Loucy (cell line): ENCODE data around the gene OTUB2.

Experiments used
- H2AFZ ChIP-seq: fragments of 200-600 bp; sonication (generic); 2 replicates; pipeline ENCODE4 v1.6.0; 2016; ENCODE audit warnings: antibody characterized with exemption, mild to moderate bottlenecking, low read length, moderate library complexity
- H3F3A ChIP-seq: fragments of 200-600 bp; 2 replicates; pipeline ENCODE4 v1.6.0; 2016; ENCODE audit warnings: antibody characterized with exemption, low read depth, mild to moderate bottlenecking
- H3K27me3 ChIP-seq: fragments of 200-600 bp; sonication (generic); 2 replicates; pipeline ENCODE4 v1.6.1; 2014; ENCODE audit warnings: low read length, mild to moderate bottlenecking; ENCODE audit not compliant: insufficient read depth, poor library complexity, severe bottlenecking
- H3K36me3 ChIP-seq: fragments of 200-600 bp; sonication (generic); 2 replicates; pipeline ENCODE4 v1.6.1; 2016; ENCODE audit warnings: low read length; ENCODE audit not compliant: insufficient read depth
- H3K4me1 ChIP-seq: fragments of 200-600 bp; sonication (generic); 2 replicates; pipeline ENCODE4 v1.5.1; 2014; ENCODE audit warnings: low read length, mild to moderate bottlenecking; ENCODE audit not compliant: insufficient read depth, poor library complexity, severe bottlenecking
- H3K4me2 ChIP-seq: fragments of 200-600 bp; sonication (generic); 2 replicates; pipeline ENCODE4 v1.6.0; 2014; ENCODE audit warnings: antibody characterized with exemption, low read length, low read depth, mild to moderate bottlenecking; ENCODE audit not compliant: poor library complexity, severe bottlenecking
- H3K4me3 ChIP-seq: fragments of 200-600 bp; sonication (generic); 2 replicates; pipeline ENCODE4 v1.5.1; 2014; ENCODE audit warnings: low read length, mild to moderate bottlenecking, mixed read lengths; ENCODE audit not compliant: poor library complexity, severe bottlenecking
- H3K79me2 ChIP-seq: fragments of 200-600 bp; sonication (generic); 2 replicates; pipeline ENCODE4 v1.6.1; 2014; ENCODE audit warnings: low read length; ENCODE audit not compliant: insufficient read depth
- H3K9ac ChIP-seq: fragments of 200-600 bp; sonication (generic); 2 replicates; pipeline ENCODE4 v1.6.0; 2014; ENCODE audit warnings: mild to moderate bottlenecking, low read depth, low read length, moderate library complexity; ENCODE audit not compliant: poor library complexity, severe bottlenecking
- H3K9me2 ChIP-seq: fragments of 200-600 bp; sonication (generic); replicated peaks from 2 replicates; pipeline ENCODE4 v1.6.1; 2016; ENCODE audit warnings: low read depth, low read length, mixed read lengths
- H3K9me3 ChIP-seq: fragments of 200-600 bp; sonication (generic); 2 replicates; pipeline ENCODE4 v1.6.1; 2014; ENCODE audit warnings: mild to moderate bottlenecking, antibody characterized with exemption, low read length, low read depth; ENCODE audit not compliant: insufficient read depth
- H4K20me1 ChIP-seq: fragments of 200-600 bp; sonication (generic); 2 replicates; pipeline ENCODE4 v1.6.0; 2014; ENCODE audit warnings: antibody characterized with exemption, low read length, mild to moderate bottlenecking; ENCODE audit not compliant: insufficient read depth, poor library complexity, severe bottlenecking
- CTCF ChIP-seq: fragments of 200-600 bp; sonication (generic); conservative IDR thresholded peaks from 2 replicates; pipeline ENCODE4 v1.5.1; 2014; ENCODE audit warnings: mild to moderate bottlenecking, antibody characterized with exemption, low read length
- EZH2phosphoT487 ChIP-seq: fragments of 200-600 bp; IDR thresholded peaks from 2 replicates; pipeline ENCODE4 v1.6.1; 2018; ENCODE audit warnings: antibody characterized with exemption, mild to moderate bottlenecking, moderate library complexity, borderline replicate concordance

Gene OTUB2

DNA sequence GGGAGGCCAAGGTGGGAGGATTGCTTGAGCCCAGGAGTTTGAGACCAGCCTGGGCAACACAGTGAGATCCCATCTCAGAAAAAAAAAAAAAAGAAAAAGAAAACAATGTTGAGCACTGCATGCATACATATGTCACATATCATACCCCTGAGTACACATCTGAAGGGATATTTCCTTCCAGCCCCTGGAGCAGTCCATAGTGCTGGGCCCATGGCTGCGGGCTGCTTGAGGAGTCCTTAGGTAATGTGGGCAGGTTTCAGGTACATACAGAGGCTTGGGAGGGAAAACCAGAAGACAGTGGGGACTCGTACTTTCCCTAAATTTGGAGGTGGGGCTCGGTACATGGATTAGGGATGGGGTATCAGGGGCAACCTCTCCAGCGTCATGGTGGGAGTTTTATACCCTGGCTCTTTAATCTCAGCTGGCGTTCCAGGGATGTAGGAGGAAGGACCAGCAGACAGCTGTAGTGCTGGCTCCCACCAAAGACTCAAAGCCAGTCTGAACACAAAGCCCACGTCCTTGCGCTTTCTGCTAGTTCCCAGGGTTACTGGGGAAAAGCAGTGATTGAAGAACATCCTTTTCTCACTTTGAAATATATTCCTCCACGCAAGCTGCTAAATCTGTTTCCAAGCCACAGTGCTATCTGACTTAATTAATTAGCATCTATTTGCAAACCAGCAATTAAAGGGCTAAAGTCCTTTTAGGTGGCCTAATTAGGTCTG is 5.2 kb downstream of the OTUB2 start:
- no peaks in the 10 kb centered on the region for H3K36me3 ChIP-seq
- H3K27me3 ChIP-seq, result no peaks in the 10 kb centered on the region
- no peaks in the 10 kb centered on the region for H4K20me1 ChIP-seq
- no peaks in the 10 kb centered on the region for H3F3A ChIP-seq
- H3K4me3 ChIP-seq, result no peak overlapping the region
- no peaks in the 10 kb centered on the region for H3K9me2 ChIP-seq
- no peak for TF ChIP-seq CTCF
- H3K4me2 ChIP-seq, result no peak overlapping the region
- H3K79me2 ChIP-seq, result no peaks in the 10 kb centered on the region
- H3K9me3 ChIP-seq, result no peaks in the 10 kb centered on the region
- no peak overlapping the region for H2AFZ ChIP-seq
- no peaks in the 10 kb centered on the region for H3K4me1 ChIP-seq
- H3K9ac ChIP-seq, result no peak overlapping the region

GRCh38 chr14:94031883-94032279 is 5.7 kb downstream of the OTUB2 start:
- Histone ChIP-seq H4K20me1 (no peaks in the 10 kb centered on the region), H3K9ac (no peak overlapping the region), H3K36me3 (no peaks in the 10 kb centered on the region), H3F3A (no peaks in the 10 kb centered on the region), H3K9me2 (no peaks in the 10 kb centered on the region), H3K27me3 (no peaks in the 10 kb centered on the region), H3K4me2 (no peak overlapping the region), H3K4me1 (no peaks in the 10 kb centered on the region), H2AFZ (no peak overlapping the region), H3K4me3 (no peak overlapping the region), H3K79me2 (no peaks in the 10 kb centered on the region), H3K9me3 (no peaks in the 10 kb centered on the region)
- TF ChIP-seq CTCF (no peak), EZH2phosphoT487 (no peak)

GRCh38 chr14:94034886-94035285 is 8.7 kb downstream of the OTUB2 start:
- Histone ChIP-seq H3K4me3 (no peak overlapping the region), H3F3A (no peaks in the 10 kb centered on the region), H3K9me3 (no peaks in the 10 kb centered on the region), H3K9me2 (no peaks in the 10 kb centered on the region), H3K27me3 (no peaks in the 10 kb centered on the region), H3K36me3 (no peaks in the 10 kb centered on the region), H4K20me1 (no peaks in the 10 kb centered on the region), H3K4me2 (no peak overlapping the region), H2AFZ (no peak overlapping the region), H3K9ac (no peak overlapping the region), H3K79me2 (no peaks in the 10 kb centered on the region), H3K4me1 (no peaks in the 10 kb centered on the region)
- TF ChIP-seq CTCF (no peak), EZH2phosphoT487 (no peak)
